Thyroid gland (tissue), 4 donors: ENCODE measurements around the gene TRAPPC2. TPM values are rescaled to one million over a fixed set of nuclear protein-coding genes. Genes with fewer than 3 reads are reported as not detected.

Source experiments
- DNase-seq, 2 donors: peaks; one replicate each; pipeline ENCODE4 v3.0.0-alpha.2; 2019
- H3K27ac ChIP-seq, 3 donors: fragments of 200-600 bp; sonication (generic); 1 replicate in 2 of 3; 2 replicates in 1 of 3; pipeline ENCODE4 v1.5.1; 2016 to 2019; ENCODE audit warnings: mild to moderate bottlenecking in 1 of 3, moderate library complexity in 1 of 3
- H3K27me3 ChIP-seq: fragments of 200-600 bp; sonication (generic); one replicate; pipeline ENCODE4 v1.5.1; 2019
- H3K36me3 ChIP-seq, 2 donors: fragments of 200-600 bp; sonication (generic); one replicate each; pipeline ENCODE4 v1.5.1; 2016 to 2019
- H3K4me1 ChIP-seq, 2 donors: fragments of 200-600 bp; sonication (generic); one replicate each; pipeline ENCODE4 v1.5.1; 2017 to 2019
- H3K4me3 ChIP-seq, 3 donors: fragments of 200-600 bp; sonication (generic); replicated peaks in 1 of 3; 1 replicate in 2 of 3; 2 replicates in 1 of 3; pipeline ENCODE4 v1.5.1; 2016; ENCODE audit warnings: mild to moderate bottlenecking in 1 of 3
- H3K9me3 ChIP-seq: fragments of 200-600 bp; sonication (generic); one replicate; pipeline ENCODE4 v1.5.1; 2017
- POLR2A ChIP-seq, 2 donors: fragments of 450-650 bp; IDR thresholded peaks; one replicate each; pipeline ENCODE4 v1.6.1; 2017; ENCODE audit warnings: antibody characterized with exemption in 2 of 2, mild to moderate bottlenecking in 2 of 2, moderate library complexity in 1 of 2
- WGBS, 2 donors: methylation state at CpG; one replicate each; pipeline ENCODE4 v1.1.5; 2017; 5-methylcytosine and 5-hydroxymethylcytosine counted together
- intact Hi-C: fragments of 100-400 bp; cut with DNase I; formaldehyde crosslinking; loops from one replicate; pipeline ENCODE4 v1.15.1; 2023
- total RNA-seq, 4 donors: library from RNA; depleted of rRNA; stranded (reverse); fragments of >200 nt; gene quantifications; one replicate each; pipeline ENCODE4 v1.2.3, GENCODE V29; 2016
- TF ChIP-seq, protein P1 (sequence below), 6 experiments: fragments of 200-600 bp in 3 of 6; fragments of 450-650 bp in 3 of 6; sonication (generic) in 3 of 6; IDR thresholded peaks; one replicate each; pipeline ENCODE4 v1.5.1; 2016 to 2019; ENCODE audit warnings: antibody characterized with exemption in 6 of 6, mild to moderate bottlenecking in 2 of 6, inconsistent platforms in 1 of 6, moderate library complexity in 1 of 6

Gene TRAPPC2
- total RNA-seq, 4 donors from 2014 or later = 18.9 to 27.7 (median 22.1) TPM

DNA sequence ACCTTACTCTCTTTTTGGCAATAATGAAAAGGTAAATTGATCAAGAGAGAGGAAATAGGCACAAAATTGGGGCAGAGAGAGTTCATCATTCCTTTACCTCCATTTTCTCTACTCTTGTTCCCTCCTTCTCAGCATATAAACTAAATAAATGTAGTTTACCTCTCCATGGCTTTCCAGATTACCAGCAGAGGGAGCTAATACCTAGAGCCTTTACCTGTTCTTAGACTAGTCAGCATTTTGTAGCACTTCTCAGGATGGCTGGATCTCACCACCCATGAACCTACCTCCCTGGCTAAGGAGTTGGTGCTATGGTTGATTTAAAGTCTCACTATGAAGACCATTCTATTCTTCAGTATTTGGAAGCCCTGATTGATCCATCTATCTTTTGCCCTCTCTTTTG is 15.8 kb upstream of the TRAPPC2 start:
- intact Hi-C loops = no loop called here

DNA sequence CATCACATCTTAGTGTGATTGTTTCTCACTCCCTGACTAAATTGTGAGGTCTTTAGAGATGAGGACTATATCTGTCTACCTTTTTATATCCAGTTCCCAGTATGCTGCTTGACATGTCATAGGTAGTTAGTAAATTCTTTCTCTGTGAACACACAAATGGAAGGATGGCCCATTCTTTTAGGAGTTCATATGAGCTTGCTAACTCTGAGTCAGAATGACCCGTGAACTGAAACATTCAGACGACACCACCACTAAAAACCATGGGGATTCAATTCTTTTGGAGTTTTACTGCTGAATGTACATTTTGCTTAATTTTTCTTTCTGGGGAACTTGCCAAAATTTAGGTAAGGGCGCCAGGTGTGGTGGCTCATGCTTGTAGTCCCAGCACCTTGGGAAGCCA is 14.1 kb upstream of the TRAPPC2 start:
- no peaks in the 10 kb centered on the region for H3K9me3 ChIP-seq
- H3K27me3 ChIP-seq = no peaks in the 10 kb centered on the region
- 97 to 98% methylated on average over 3 of the region's 3 CpGs for WGBS, 2 donors

More for the DNA sequence above, 15.8 kb upstream of the TRAPPC2 start:
- peak; percentile 13 to 18 for DNase-seq
- no peak for TF ChIP-seq POLR2A (IDR thresholded peaks at IDR 0.05)
- TF ChIP-seq, protein P1, sequence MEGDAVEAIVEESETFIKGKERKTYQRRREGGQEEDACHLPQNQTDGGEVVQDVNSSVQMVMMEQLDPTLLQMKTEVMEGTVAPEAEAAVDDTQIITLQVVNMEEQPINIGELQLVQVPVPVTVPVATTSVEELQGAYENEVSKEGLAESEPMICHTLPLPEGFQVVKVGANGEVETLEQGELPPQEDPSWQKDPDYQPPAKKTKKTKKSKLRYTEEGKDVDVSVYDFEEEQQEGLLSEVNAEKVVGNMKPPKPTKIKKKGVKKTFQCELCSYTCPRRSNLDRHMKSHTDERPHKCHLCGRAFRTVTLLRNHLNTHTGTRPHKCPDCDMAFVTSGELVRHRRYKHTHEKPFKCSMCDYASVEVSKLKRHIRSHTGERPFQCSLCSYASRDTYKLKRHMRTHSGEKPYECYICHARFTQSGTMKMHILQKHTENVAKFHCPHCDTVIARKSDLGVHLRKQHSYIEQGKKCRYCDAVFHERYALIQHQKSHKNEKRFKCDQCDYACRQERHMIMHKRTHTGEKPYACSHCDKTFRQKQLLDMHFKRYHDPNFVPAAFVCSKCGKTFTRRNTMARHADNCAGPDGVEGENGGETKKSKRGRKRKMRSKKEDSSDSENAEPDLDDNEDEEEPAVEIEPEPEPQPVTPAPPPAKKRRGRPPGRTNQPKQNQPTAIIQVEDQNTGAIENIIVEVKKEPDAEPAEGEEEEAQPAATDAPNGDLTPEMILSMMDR (IDR thresholded peaks at IDR 0.05) = peak in 5 of 6 experiments; percentile 25 to 69 (median 56)
- peaks cover 0 to 7% of the 10 kb centered on the region in 2 donors for H3K36me3 ChIP-seq
- no peaks in the 10 kb centered on the region for H3K27me3 ChIP-seq
- H3K27ac ChIP-seq = no peak overlapping the region
- H3K4me1 ChIP-seq = no peaks in the 10 kb centered on the region
- no peaks in the 10 kb centered on the region for H3K9me3 ChIP-seq
- no peak overlapping the region for H3K4me3 ChIP-seq

DNA sequence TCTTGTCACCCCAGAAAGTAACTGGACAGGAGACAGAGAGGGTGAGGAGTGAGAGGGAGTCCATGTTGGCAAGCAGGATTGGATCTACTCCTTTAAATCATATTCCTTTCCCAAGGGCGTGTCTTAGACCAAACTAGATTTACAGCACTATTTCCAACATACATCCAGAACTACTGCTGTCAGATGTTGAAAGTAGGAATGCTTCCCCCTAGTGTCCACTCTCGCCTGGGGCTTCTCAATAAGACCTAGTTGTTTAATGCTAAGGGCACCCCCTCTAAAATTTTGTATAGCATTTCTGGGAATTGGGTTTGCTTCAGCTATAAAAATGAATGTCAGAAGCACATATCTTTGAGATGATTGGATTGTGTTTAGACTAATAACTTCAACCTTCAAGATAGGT is 13.4 kb upstream of the TRAPPC2 start:
- no peak overlapping the region for H3K4me3 ChIP-seq
- 86 to 87% methylated on average over 2 of the region's 2 CpGs for WGBS, 2 donors
- TF ChIP-seq, protein P1 (IDR thresholded peaks at IDR 0.05) = peak in 2 of 6 experiments; percentile 12 to 28
- TF ChIP-seq POLR2A (IDR thresholded peaks at IDR 0.05) = no peak
- peaks cover 10 to 13% of the 10 kb centered on the region in 2 donors for H3K36me3 ChIP-seq
- no peak overlapping the region for H3K27ac ChIP-seq
- H3K27me3 ChIP-seq = no peaks in the 10 kb centered on the region
- intact Hi-C loops = loop anchor here (5.0 kb wide), 1 partner anchor 86 kb away; no protein-coding TSS in a partner anchor
- H3K4me1 ChIP-seq = no peaks in the 10 kb centered on the region
- no peaks in the 10 kb centered on the region for H3K9me3 ChIP-seq
- DNase-seq = peak; percentile 23 to 30

More for the DNA sequence above, 14.1 kb upstream of the TRAPPC2 start:
- no peak for DNase-seq
- no peak for TF ChIP-seq POLR2A (IDR thresholded peaks at IDR 0.05)
- TF ChIP-seq, protein P1 (IDR thresholded peaks at IDR 0.05) = no peak
- no peak overlapping the region for H3K4me3 ChIP-seq
- no peaks in the 10 kb centered on the region for H3K4me1 ChIP-seq
- intact Hi-C loops = loop anchor here (5.0 kb wide), 1 partner anchor 86 kb away; no protein-coding TSS in a partner anchor
- H3K27ac ChIP-seq = no peak overlapping the region
- H3K36me3 ChIP-seq = peaks cover 9 to 13% of the 10 kb centered on the region in 2 donors

DNA sequence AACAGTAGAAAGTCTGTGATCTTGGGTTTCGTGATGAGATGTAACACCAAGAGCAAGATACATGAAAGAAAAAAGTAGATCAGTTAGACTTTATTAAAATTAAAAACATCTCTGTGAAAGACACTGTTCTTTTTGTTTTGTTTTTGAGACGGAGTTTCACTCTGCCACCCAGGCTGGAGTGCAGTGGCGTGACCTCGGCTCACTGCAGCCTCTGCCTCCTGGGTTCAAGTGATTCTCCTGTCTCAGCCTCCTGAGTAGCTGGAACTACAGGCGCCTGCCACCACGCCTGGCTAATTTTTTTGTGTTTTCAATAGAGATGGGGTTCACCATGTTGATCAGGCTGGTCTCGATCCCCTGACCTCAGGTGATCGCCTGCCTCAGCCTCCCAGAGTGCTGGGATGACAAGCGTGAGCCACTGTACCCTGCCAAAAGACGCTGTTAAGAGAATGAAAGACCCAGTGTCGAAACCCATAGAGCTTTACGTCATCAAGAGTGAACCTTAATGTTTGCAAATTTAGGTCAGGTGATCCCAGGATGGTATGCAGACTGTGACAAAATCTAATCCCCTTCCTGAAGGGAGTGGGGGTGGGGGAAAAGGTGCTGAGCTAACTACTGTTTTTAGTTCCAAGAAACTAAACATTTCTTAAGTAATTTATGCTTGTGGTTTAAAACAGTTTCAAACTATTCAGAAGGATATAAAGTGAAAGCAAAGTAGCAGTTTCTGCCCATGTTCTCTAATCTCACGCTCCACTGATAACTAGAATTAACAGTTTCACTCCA is 8.2 kb upstream of the TRAPPC2 start:
- TF ChIP-seq, protein P1 (IDR thresholded peaks at IDR 0.05) = no peak
- no peak for TF ChIP-seq POLR2A (IDR thresholded peaks at IDR 0.05)
- no peak for DNase-seq
- peak overlapping the region in 1 of 3 donors; percentile 30 for H3K27ac ChIP-seq
- H3K9me3 ChIP-seq = no peaks in the 10 kb centered on the region
- WGBS, 2 donors = 75 to 88% methylated on average over 11 of the region's 13 CpGs
- H3K4me3 ChIP-seq = no peak overlapping the region
- intact Hi-C loops = no loop called here
- H3K27me3 ChIP-seq = no peaks in the 10 kb centered on the region
- peaks cover 6 to 10% of the 10 kb centered on the region in 2 donors for H3K36me3 ChIP-seq
- H3K4me1 ChIP-seq = no peaks in the 10 kb centered on the region

DNA sequence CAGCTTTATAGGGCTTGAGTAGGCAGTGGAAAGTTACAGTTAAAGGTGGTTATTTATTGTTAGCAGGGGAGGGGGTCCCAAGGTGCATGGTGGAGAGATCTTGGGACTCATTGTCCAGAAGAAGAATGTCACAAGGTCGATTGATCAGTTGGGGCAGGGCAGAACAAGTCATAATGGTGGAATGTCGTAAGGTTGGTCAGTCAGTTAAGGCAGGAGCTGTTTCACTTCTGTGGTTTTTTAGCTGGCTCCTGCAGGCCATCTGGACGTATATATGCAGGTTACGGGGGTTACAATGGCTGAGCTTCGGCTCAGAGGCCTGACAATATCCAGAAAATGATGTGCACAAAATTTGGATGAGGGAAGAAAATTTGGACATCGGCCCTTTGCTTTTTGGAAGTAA is 7.3 kb upstream of the TRAPPC2 start:
- intact Hi-C loops = no loop called here
- WGBS, 2 donors = 87 to 90% methylated on average over 6 of the region's 6 CpGs
- H3K27ac ChIP-seq = no peak overlapping the region

More for the DNA sequence above, 7.3 kb upstream of the TRAPPC2 start:
- Histone ChIP-seq H3K4me1 (no peaks in the 10 kb centered on the region), H3K27me3 (no peaks in the 10 kb centered on the region), H3K4me3 (no peak overlapping the region), H3K9me3 (no peaks in the 10 kb centered on the region), H3K36me3 (peaks cover 6 to 10% of the 10 kb centered on the region in 2 donors)
- no peak for TF ChIP-seq POLR2A (IDR thresholded peaks at IDR 0.05)
- TF ChIP-seq, protein P1 (IDR thresholded peaks at IDR 0.05) = no peak
- no peak for DNase-seq
